ENCODE measurements around the gene CENPH. TPM values are rescaled to one million over a fixed set of nuclear protein-coding genes. Genes with fewer than 3 reads are reported as not detected.

Gene CENPH
- total RNA-seq, 2 experiments from 2014 or later = 4.0 to 5.6 TPM

GRCh38 chr5:69237877-69238276 is 48.5 kb downstream of the CENPH start:
- POLR2A ChIA-PET = interaction anchor here (0.9 kb wide), 1 partner anchor 21 kb away, joined by 3 read pairs; a partner anchor contains a TSS
- peak overlapping the region; percentile 84 for H3K4me3 Mint-ChIP-seq
- H3K4me1 Mint-ChIP-seq (ENCODE audit: low read depth) = peaks cover 64% of the 10 kb centered on the region
- intact Hi-C loops (cut with DNase I, micrococcal nuclease) = loop anchor here in 1 of 2 experiments (5.0 kb wide), 3 partner anchors 94 to 146 kb away; partner anchors contain the start of genes AK6, CCDC125, RAD17 and SLC30A5
- TF ChIP-seq CTCF (IDR thresholded peaks at IDR 0.05) = no peak
- no peaks in the 10 kb centered on the region for H3K27me3 Mint-ChIP-seq
- H3K27me3 ChIP-seq (ENCODE audit: control insufficient read depth in 1 of 2, insufficient read depth in 2 of 2, low read length in 2 of 2) = no peaks in the 10 kb centered on the region
- H3K4me3 ChIP-seq (ENCODE audit: low read length) = no peak overlapping the region
- ATAC-seq (ENCODE audit: poor library complexity) = no peak
- H3K9me3 Mint-ChIP-seq = no peaks in the 10 kb centered on the region
- no peaks in the 10 kb centered on the region for H3K9me3 ChIP-seq (ENCODE audit: control insufficient read depth in 1 of 2, insufficient read depth in 1 of 2, low read length in 2 of 2)
- H3K27ac Mint-ChIP-seq = no peak overlapping the region
- no peak for DNase-seq
- peaks cover 19% of the 10 kb centered on the region for H3K36me3 ChIP-seq (ENCODE audit: insufficient read depth, low read length)
- H3K36me3 Mint-ChIP-seq (ENCODE audit: low read depth) = peaks cover 69% of the 10 kb centered on the region
- H3K4me1 ChIP-seq (ENCODE audit: insufficient read depth, low read length) = peaks cover 26% of the 10 kb centered on the region
- H3K27ac ChIP-seq (ENCODE audit: low read depth in 1 of 2, low read length in 2 of 2) = no peak overlapping the region
- CTCF ChIA-PET = interaction anchor here (0.9 kb wide), 1 partner anchor 16 kb away, joined by 3 read pairs; no protein-coding TSS in a partner anchor

GRCh38 chr5:69238760-69239251 is 49.4 kb downstream of the CENPH start:
- H3K27ac Mint-ChIP-seq = no peak overlapping the region
- peaks cover 19% of the 10 kb centered on the region for H3K36me3 ChIP-seq (ENCODE audit: insufficient read depth, low read length)
- ChIA-PET CTCF (no interaction called here), POLR2A (no interaction called here)
- H3K9me3 ChIP-seq (ENCODE audit: control insufficient read depth in 1 of 2, insufficient read depth in 1 of 2, low read length in 2 of 2) = no peaks in the 10 kb centered on the region
- intact Hi-C loops (cut with DNase I, micrococcal nuclease) = loop anchor here in 1 of 2 experiments (5.0 kb wide), 3 partner anchors 93 to 147 kb away; partner anchors contain the start of genes AK6, CCDC125, RAD17 and SLC30A5
- no peak overlapping the region for H3K27ac ChIP-seq (ENCODE audit: low read depth in 1 of 2, low read length in 2 of 2)
- H3K36me3 Mint-ChIP-seq (ENCODE audit: low read depth) = peaks cover 76% of the 10 kb centered on the region
- peak overlapping the region; percentile 71 for H3K4me3 Mint-ChIP-seq
- no peak overlapping the region for H3K4me3 ChIP-seq (ENCODE audit: low read length)
- no peaks in the 10 kb centered on the region for H3K27me3 Mint-ChIP-seq
- H3K4me1 Mint-ChIP-seq (ENCODE audit: low read depth) = peaks cover 71% of the 10 kb centered on the region
- H3K27me3 ChIP-seq (ENCODE audit: control insufficient read depth in 1 of 2, insufficient read depth in 2 of 2, low read length in 2 of 2) = no peaks in the 10 kb centered on the region
- ATAC-seq (ENCODE audit: poor library complexity) = no peak
- DNase-seq = no peak
- H3K9me3 Mint-ChIP-seq = no peaks in the 10 kb centered on the region
- no peak for TF ChIP-seq CTCF (IDR thresholded peaks at IDR 0.05)
- H3K4me1 ChIP-seq (ENCODE audit: insufficient read depth, low read length) = peaks cover 26% of the 10 kb centered on the region

GRCh38 chr5:69242215-69242927 is 53.0 kb downstream of the CENPH start:
- peaks cover 76% of the 10 kb centered on the region for H3K4me1 Mint-ChIP-seq (ENCODE audit: low read depth)
- Histone ChIP-seq H3K36me3 (ENCODE audit: insufficient read depth, low read length) (peaks cover 19% of the 10 kb centered on the region), H3K27ac (ENCODE audit: low read depth in 1 of 2, low read length in 2 of 2) (no peak overlapping the region), H3K9me3 (ENCODE audit: control insufficient read depth in 1 of 2, insufficient read depth in 1 of 2, low read length in 2 of 2) (peaks cover 0 to 4% of the 10 kb centered on the region in 2 experiments), H3K4me3 (ENCODE audit: low read length) (no peak overlapping the region), H3K4me1 (ENCODE audit: insufficient read depth, low read length) (peaks cover 6% of the 10 kb centered on the region), H3K27me3 (ENCODE audit: control insufficient read depth in 1 of 2, insufficient read depth in 2 of 2, low read length in 2 of 2) (no peaks in the 10 kb centered on the region)
- TF ChIP-seq CTCF (IDR thresholded peaks at IDR 0.05) = no peak
- no peak overlapping the region for H3K4me3 Mint-ChIP-seq
- ATAC-seq (ENCODE audit: poor library complexity) = no peak
- H3K27me3 Mint-ChIP-seq = no peaks in the 10 kb centered on the region
- ChIA-PET CTCF (no interaction called here), POLR2A (no interaction called here)
- intact Hi-C loops (cut with DNase I, micrococcal nuclease) = no loop called here
- peaks cover 2% of the 10 kb centered on the region for H3K9me3 Mint-ChIP-seq
- DNase-seq = no peak
- H3K36me3 Mint-ChIP-seq (ENCODE audit: low read depth) = peaks cover 78% of the 10 kb centered on the region
- no peak overlapping the region for H3K27ac Mint-ChIP-seq
